HepG2 (cell line): ENCODE data around the gene NADK2. TPM values are rescaled to one million over a fixed set of nuclear protein-coding genes. Genes with fewer than 3 reads are reported as not detected.
A peak's percentile ranks its signal among the peaks of the same experiment; 100 is the strongest.

Experiments used
- CCAR2 ChIP-seq: fragments of 200-400 bp; formaldehyde crosslinking; optimal IDR thresholded peaks from 2 replicates; pipeline ENCODE3; 2018; ENCODE audit warnings: low read depth, mild to moderate bottlenecking, low read length, moderate library complexity
- FOSL2 ChIP-seq: sonication (generic); formaldehyde crosslinking; IDR thresholded peaks from 2 replicates; pipeline ENCODE4 v1.4.0; 2020; ENCODE audit warnings: missing genetic modification reagents
- FOXC1 ChIP-seq: sonication (generic); formaldehyde crosslinking; IDR thresholded peaks from 2 replicates; pipeline ENCODE4 v1.8.0; 2022; ENCODE audit warnings: mild to moderate bottlenecking, missing genetic modification reagents, borderline replicate concordance
- HNF1B ChIP-seq: sonication (generic); formaldehyde crosslinking; IDR thresholded peaks from 2 replicates; pipeline ENCODE4 v1.5.1; 2020; ENCODE audit warnings: mild to moderate bottlenecking, moderate library complexity, missing genetic modification reagents
- NRL ChIP-seq: sonication (generic); formaldehyde crosslinking; IDR thresholded peaks from 2 replicates; pipeline ENCODE4 v1.5.0; 2020; ENCODE audit warnings: missing genetic modification reagents, mild to moderate bottlenecking, moderate library complexity, borderline replicate concordance
- PAXIP1 ChIP-seq: sonication (generic); formaldehyde crosslinking; conservative IDR thresholded peaks from 2 replicates; pipeline ENCODE4 v1.4.0; 2020; ENCODE audit warnings: mild to moderate bottlenecking, missing genetic modification reagents, moderate library complexity
- PHF8 ChIP-seq: sonication (generic); formaldehyde crosslinking; IDR thresholded peaks from 2 replicates; pipeline ENCODE4 v1.5.0; 2020; ENCODE audit warnings: missing genetic modification reagents
- THAP11 ChIP-seq: IDR thresholded peaks from 2 replicates; pipeline ENCODE4 v1.6.1; 2016; ENCODE audit warnings: missing biosample characterization, missing genetic modification reagents
- TRIM24 ChIP-seq: sonication (generic); formaldehyde crosslinking; IDR thresholded peaks from 2 replicates; pipeline ENCODE4 v1.8.0; 2022; ENCODE audit warnings: mild to moderate bottlenecking, missing genetic modification reagents
- ZBTB44 ChIP-seq: sonication (generic); formaldehyde crosslinking; IDR thresholded peaks from 2 replicates; pipeline ENCODE4 v1.4.0; 2020; ENCODE audit warnings: missing genetic modification reagents
- ZKSCAN5 ChIP-seq: sonication (generic); formaldehyde crosslinking; IDR thresholded peaks from 2 replicates; pipeline ENCODE4 v1.5.1; 2020; ENCODE audit warnings: mild to moderate bottlenecking, missing genetic modification reagents
- ZNF143 ChIP-seq: sonication (generic); formaldehyde crosslinking; IDR thresholded peaks from 2 replicates; pipeline ENCODE4 v1.4.0; 2020; ENCODE audit warnings: missing genetic modification reagents
- ZNF543 ChIP-seq: sonication (generic); formaldehyde crosslinking; IDR thresholded peaks from 2 replicates; pipeline ENCODE4 v1.4.0; 2020; ENCODE audit warnings: mild to moderate bottlenecking, missing genetic modification reagents
- ZNF749 ChIP-seq: sonication (generic); formaldehyde crosslinking; IDR thresholded peaks from 2 replicates; pipeline ENCODE4 v1.8.0; 2022; ENCODE audit warnings: mild to moderate bottlenecking, missing genetic modification reagents, moderate library complexity, borderline replicate concordance
- ZNF768 ChIP-seq: sonication (generic); formaldehyde crosslinking; IDR thresholded peaks from 2 replicates; pipeline ENCODE4 v1.4.0; 2020; ENCODE audit warnings: missing genetic modification reagents
- polyA plus RNA-seq, 8 experiments: library from polyadenylated mRNA; depleted of rRNA in 3 of 8; stranded (reverse) in 7 of 8; unstranded in 1 of 8; fragments of >200 nt; fragmentation: Illumina TruSeq in 4 of 8; extraction: Trizol in 4 of 8; gene quantifications; 2 replicates each; pipeline versions ENCODE4 v1.2.1 to v1.2.3, GENCODE V29; 2011 to 2016; ENCODE audit warnings: low read depth in 4 of 8, missing spikeins in 1 of 8, mixed read lengths in 1 of 8; ENCODE audit not compliant: insufficient read depth in 1 of 8
- total RNA-seq, 5 experiments: library from RNA; depleted of rRNA; stranded (reverse); fragments of >200 nt; fragmentation: Illumina TruSeq; extraction: Trizol; gene quantifications; 2 replicates each; pipeline ENCODE4 v1.2.3, GENCODE V29; 2016; ENCODE audit warnings: low read depth in 1 of 5
- TF ChIP-seq, protein P1 (sequence below), 2 experiments: fragments of 450-650 bp in 1 of 2; sonication (generic) in 1 of 2; formaldehyde crosslinking; IDR thresholded peaks; 2 replicates each; pipeline versions ENCODE4 v1.5.0 to v1.8.0; 2020 to 2022; ENCODE audit warnings: mild to moderate bottlenecking in 1 of 2, missing genetic modification reagents in 1 of 2
- TF ChIP-seq, protein P2 (sequence below): sonication (generic); formaldehyde crosslinking; IDR thresholded peaks from 2 replicates; pipeline ENCODE4 v1.4.0; 2020; ENCODE audit warnings: missing genetic modification reagents

Gene NADK2
- total and polyA plus RNA-seq, 2 of the 13 experiments (the other 11 are each of a cell fraction or from before 2014, with no cell fraction given): 13.9 to 71.4 TPM

DNA sequence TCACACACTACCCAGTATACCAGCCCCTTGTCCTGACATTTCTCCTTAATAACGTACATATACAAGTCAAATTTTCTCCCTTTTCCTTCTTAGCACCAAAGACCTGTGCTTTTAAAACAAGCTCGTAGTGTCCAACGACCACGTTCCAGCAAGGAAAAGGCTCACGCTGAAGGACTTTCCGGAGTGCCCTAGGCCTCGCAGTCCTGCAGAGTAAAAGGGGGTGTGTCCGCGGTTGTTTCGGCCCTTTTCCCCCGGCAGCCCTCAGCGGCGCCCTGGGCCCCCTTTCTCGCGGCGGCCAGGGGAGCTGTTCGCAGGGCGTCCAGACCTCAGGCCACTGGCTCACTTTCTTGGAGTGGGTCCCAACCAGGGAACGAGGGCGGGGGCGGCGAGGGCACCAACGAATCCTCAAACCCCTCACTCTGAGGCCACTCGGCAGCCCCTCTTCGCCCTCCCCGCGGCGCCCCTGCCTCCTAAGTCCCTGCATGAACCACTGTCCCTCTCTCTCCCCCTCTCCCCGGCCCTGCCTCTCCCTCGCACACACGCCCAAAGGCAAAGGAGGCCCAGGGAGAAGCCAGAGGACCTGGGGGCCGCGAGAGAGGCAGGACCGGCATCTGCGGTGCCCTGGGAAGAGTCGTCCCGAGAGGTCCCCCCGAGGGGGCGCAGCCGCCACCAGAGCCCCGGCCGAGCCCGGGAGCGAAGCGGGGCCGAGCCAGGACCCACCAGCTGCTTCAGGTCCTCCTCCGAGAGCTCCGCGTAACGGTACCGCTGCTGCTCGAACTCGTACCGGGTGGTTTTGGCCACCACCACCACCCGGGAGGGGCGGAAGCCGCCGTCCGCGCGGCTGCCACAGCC is 720 bp downstream of the NADK2 start (continued):
- TF ChIP-seq, protein P1, sequence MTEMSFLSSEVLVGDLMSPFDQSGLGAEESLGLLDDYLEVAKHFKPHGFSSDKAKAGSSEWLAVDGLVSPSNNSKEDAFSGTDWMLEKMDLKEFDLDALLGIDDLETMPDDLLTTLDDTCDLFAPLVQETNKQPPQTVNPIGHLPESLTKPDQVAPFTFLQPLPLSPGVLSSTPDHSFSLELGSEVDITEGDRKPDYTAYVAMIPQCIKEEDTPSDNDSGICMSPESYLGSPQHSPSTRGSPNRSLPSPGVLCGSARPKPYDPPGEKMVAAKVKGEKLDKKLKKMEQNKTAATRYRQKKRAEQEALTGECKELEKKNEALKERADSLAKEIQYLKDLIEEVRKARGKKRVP (CRISPR knock-in tag; IDR thresholded peaks at IDR 0.05): peak in 1 of 2 experiments; percentile 21; a peak in 1 of 4 replicates
- TF ChIP-seq HNF1B (CRISPR knock-in tag) (no peak), PAXIP1 (no peak), ZNF768 (CRISPR knock-in tag) (no peak; the same call in 1 of the 2 replicates), PHF8 (CRISPR knock-in tag) (peak; percentile 75), ZKSCAN5 (CRISPR knock-in tag) (no peak), FOSL2 (no peak), ZNF543 (no peak), ZBTB44 (CRISPR knock-in tag) (no peak), FOXC1 (CRISPR knock-in tag) (peak; percentile 76; the same call in 1 of the 2 replicates), THAP11 (CRISPR knock-in tag) (no peak), CCAR2 (no peak), NRL (CRISPR knock-in tag) (0 out of 2 replicates have a peak, but pooled peaks have one; percentile 55), ZNF143 (0 out of 2 replicates have a peak, but pooled peaks have one; percentile 17), ZNF749 (CRISPR knock-in tag) (no peak), TRIM24 (CRISPR knock-in tag) (no peak)
- TF ChIP-seq, protein P2, sequence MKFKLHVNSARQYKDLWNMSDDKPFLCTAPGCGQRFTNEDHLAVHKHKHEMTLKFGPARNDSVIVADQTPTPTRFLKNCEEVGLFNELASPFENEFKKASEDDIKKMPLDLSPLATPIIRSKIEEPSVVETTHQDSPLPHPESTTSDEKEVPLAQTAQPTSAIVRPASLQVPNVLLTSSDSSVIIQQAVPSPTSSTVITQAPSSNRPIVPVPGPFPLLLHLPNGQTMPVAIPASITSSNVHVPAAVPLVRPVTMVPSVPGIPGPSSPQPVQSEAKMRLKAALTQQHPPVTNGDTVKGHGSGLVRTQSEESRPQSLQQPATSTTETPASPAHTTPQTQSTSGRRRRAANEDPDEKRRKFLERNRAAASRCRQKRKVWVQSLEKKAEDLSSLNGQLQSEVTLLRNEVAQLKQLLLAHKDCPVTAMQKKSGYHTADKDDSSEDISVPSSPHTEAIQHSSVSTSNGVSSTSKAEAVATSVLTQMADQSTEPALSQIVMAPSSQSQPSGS: no peak
